MM.1S (cell line): ENCODE results near the gene CNTNAP2.

Experiments used
- DNase-seq: peaks from one replicate; pipeline ENCODE4 v3.0.0-alpha.2; 2015
- H2AFZ ChIP-seq: fragments of 300-600 bp; sonication (generic); 2 replicates; pipeline ENCODE4 v1.6.0; 2016; ENCODE audit warnings: antibody characterized with exemption, low read length
- H3F3A ChIP-seq: fragments of 300-600 bp; sonication (generic); 2 replicates; pipeline ENCODE4 v1.6.1; 2016; ENCODE audit warnings: mild to moderate bottlenecking, antibody characterized with exemption, low read length, moderate library complexity, mixed read lengths; ENCODE audit not compliant: insufficient read depth
- H3K27ac ChIP-seq: fragments of 300-600 bp; sonication (generic); 2 replicates; pipeline ENCODE4 v1.5.1; 2016; ENCODE audit warnings: mild to moderate bottlenecking, low read length
- H3K27me3 ChIP-seq: fragments of 300-600 bp; sonication (generic); replicated peaks from 2 replicates; pipeline ENCODE4 v1.6.0; 2016; ENCODE audit warnings: low read length; ENCODE audit not compliant: insufficient read depth
- H3K36me3 ChIP-seq: fragments of 300-600 bp; sonication (generic); replicated peaks from 2 replicates; pipeline ENCODE4 v1.6.1; 2016; ENCODE audit warnings: mild to moderate bottlenecking, low read length, mixed read lengths; ENCODE audit not compliant: insufficient read depth
- H3K4me1 ChIP-seq: fragments of 300-600 bp; sonication (generic); 2 replicates; pipeline ENCODE4 v1.6.1; 2016; ENCODE audit warnings: low read length, mixed read lengths
- H3K4me2 ChIP-seq: fragments of 300-600 bp; sonication (generic); 2 replicates; pipeline ENCODE4 v1.6.0; 2016; ENCODE audit warnings: low read depth, low read length
- H3K4me3 ChIP-seq: fragments of 300-600 bp; sonication (generic); 2 replicates; pipeline ENCODE4 v1.5.1; 2016; ENCODE audit warnings: low read length, mixed read lengths
- H3K79me2 ChIP-seq: fragments of 300-600 bp; sonication (generic); 2 replicates; pipeline ENCODE4 v1.6.1; 2016; ENCODE audit warnings: mixed run types, low read length, mixed read lengths
- H3K9ac ChIP-seq: fragments of 300-600 bp; sonication (generic); 2 replicates; pipeline ENCODE4 v1.6.1; 2016; ENCODE audit warnings: low read length, mixed read lengths
- H3K9me2 ChIP-seq: fragments of 300-600 bp; sonication (generic); replicated peaks from 2 replicates; pipeline ENCODE4 v1.6.1; 2016; ENCODE audit warnings: mild to moderate bottlenecking, low read length, mixed read lengths; ENCODE audit not compliant: insufficient read depth
- H3K9me3 ChIP-seq: fragments of 300-600 bp; sonication (generic); replicated peaks from 2 replicates; pipeline ENCODE4 v1.6.1; 2016; ENCODE audit warnings: mild to moderate bottlenecking, low read length, mixed read lengths; ENCODE audit not compliant: insufficient read depth
- H4K20me1 ChIP-seq: fragments of 300-600 bp; sonication (generic); 2 replicates; pipeline ENCODE4 v1.6.1; 2016; ENCODE audit warnings: mild to moderate bottlenecking, low read length, moderate library complexity, mixed read lengths; ENCODE audit not compliant: insufficient read depth
- CTCF ChIP-seq: fragments of 300-600 bp; sonication (generic); IDR thresholded peaks from 2 replicates; pipeline ENCODE4 v1.5.1; 2016; ENCODE audit warnings: antibody characterized with exemption, low read length, mixed read lengths
- EZH2 ChIP-seq: fragments of 300-600 bp; sonication (generic); optimal IDR thresholded peaks from 2 replicates; pipeline ENCODE3; 2017; ENCODE audit warnings: low read depth, mild to moderate bottlenecking, antibody characterized with exemption, low read length, mixed read lengths
- EZH2phosphoT487 ChIP-seq: fragments of 300-600 bp; sonication (generic); IDR thresholded peaks from 2 replicates; pipeline ENCODE4 v1.6.1; 2018; ENCODE audit warnings: antibody characterized with exemption, low read length

CNTNAP2 gene

DNA sequence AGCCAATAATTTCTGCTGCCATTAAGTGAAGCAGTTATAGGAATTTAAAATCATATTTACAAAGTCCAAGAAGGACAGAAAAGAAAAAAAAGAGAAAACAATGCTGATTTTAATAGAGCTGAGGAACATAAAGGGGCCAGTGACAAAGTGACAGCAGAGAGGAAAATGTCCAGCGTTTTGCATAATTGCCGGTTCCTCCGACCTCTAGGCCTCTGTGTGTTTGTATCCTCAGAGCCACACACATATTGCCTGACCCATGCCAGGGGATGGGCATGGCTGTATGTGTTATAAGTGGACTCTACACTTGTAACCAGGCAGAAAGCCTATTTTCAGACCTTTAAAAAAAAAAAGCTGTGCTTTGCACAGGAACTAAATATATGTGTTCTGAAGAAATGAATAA is 2107.1 kb downstream of the CNTNAP2 start:
- no peaks in the 10 kb centered on the region for H3K9me3 ChIP-seq
- H3K27me3 ChIP-seq, result no peaks in the 10 kb centered on the region
- no peaks in the 10 kb centered on the region for H4K20me1 ChIP-seq
- H3K9ac ChIP-seq, result no peak overlapping the region
- H3K4me2 ChIP-seq, result no peak overlapping the region
- H2AFZ ChIP-seq, result no peak overlapping the region
- H3K79me2 ChIP-seq, result no peaks in the 10 kb centered on the region
- H3K9me2 ChIP-seq, result no peaks in the 10 kb centered on the region
- H3K27ac ChIP-seq, result no peak overlapping the region
- no peaks in the 10 kb centered on the region for H3K36me3 ChIP-seq
- no peaks in the 10 kb centered on the region for H3K4me1 ChIP-seq
- H3K4me3 ChIP-seq, result no peak overlapping the region
- no peaks in the 10 kb centered on the region for H3F3A ChIP-seq
- DNase-seq, result no peak
- TF ChIP-seq EZH2, result no peak
- TF ChIP-seq CTCF, result no peak
- TF ChIP-seq EZH2phosphoT487, result no peak

- no peak for TF ChIP-seq EZH2
- no peak for TF ChIP-seq CTCF
- TF ChIP-seq EZH2phosphoT487, result no peak
- no peaks in the 10 kb centered on the region for H3F3A ChIP-seq
- H3K4me1 ChIP-seq, result no peaks in the 10 kb centered on the region
- H3K9me3 ChIP-seq, result no peaks in the 10 kb centered on the region
- H3K9me2 ChIP-seq, result no peaks in the 10 kb centered on the region
- H3K27ac ChIP-seq, result no peak overlapping the region
- no peak overlapping the region for H3K9ac ChIP-seq
- H3K27me3 ChIP-seq, result no peaks in the 10 kb centered on the region
- H4K20me1 ChIP-seq, result no peaks in the 10 kb centered on the region
- H3K36me3 ChIP-seq, result no peaks in the 10 kb centered on the region
- no peak overlapping the region for H3K4me3 ChIP-seq
- H3K4me2 ChIP-seq, result no peak overlapping the region
- no peak overlapping the region for H2AFZ ChIP-seq
- H3K79me2 ChIP-seq, result no peaks in the 10 kb centered on the region
- no peak for DNase-seq
These were observed 2113.7 kb downstream of the CNTNAP2 start for GRCh38 chr7:148230296-148230695.

GRCh38 chr7:148230883-148231282 is 2114.3 kb downstream of the CNTNAP2 start:
- Histone ChIP-seq H3F3A (no peaks in the 10 kb centered on the region), H2AFZ (no peak overlapping the region), H4K20me1 (no peaks in the 10 kb centered on the region), H3K79me2 (no peaks in the 10 kb centered on the region), H3K9me2 (no peaks in the 10 kb centered on the region), H3K9me3 (no peaks in the 10 kb centered on the region), H3K4me2 (no peak overlapping the region), H3K27me3 (no peaks in the 10 kb centered on the region), H3K4me1 (no peaks in the 10 kb centered on the region), H3K36me3 (no peaks in the 10 kb centered on the region), H3K4me3 (no peak overlapping the region), H3K27ac (no peak overlapping the region), H3K9ac (no peak overlapping the region)
- TF ChIP-seq EZH2, result no peak
- TF ChIP-seq CTCF, result no peak
- no peak for TF ChIP-seq EZH2phosphoT487
- no peak for DNase-seq
